ENCODE results near the gene LGALS9.
A peak's percentile ranks its signal among the peaks of the same experiment; 100 is the strongest.

The LGALS9 gene

DNA sequence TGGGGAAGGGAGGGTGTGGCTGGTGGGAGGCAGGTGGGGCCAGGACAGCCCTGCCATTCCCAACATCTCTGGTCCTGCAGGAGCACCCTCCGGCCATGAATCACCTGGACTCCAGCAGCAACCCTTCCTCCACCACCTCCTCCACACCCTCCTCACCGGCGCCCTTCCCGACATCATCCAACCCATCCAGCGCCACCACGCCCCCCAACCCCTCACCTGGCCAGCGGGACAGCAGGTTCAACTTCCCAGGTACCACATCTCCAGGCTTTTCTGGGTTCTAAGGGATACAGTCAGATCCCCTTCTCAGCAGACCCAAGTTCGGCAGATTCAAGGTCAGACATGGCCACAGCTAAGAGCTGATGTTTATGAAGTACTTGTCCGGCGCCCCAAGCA lies 33.8 kb upstream of the LGALS9 start:
- Mint-ChIP-seq H3K4me1 (peaks cover 24% of the 10 kb centered on the region), H3K9me3 (no peaks in the 10 kb centered on the region), H3K36me3 (peaks cover 18% of the 10 kb centered on the region), H3K4me3 (no peak overlapping the region), H3K27ac (no peak overlapping the region), H3K27me3 (no peaks in the 10 kb centered on the region)
- DNase-seq = no peak
- CTCF ChIA-PET = interaction anchor here (0.9 to 1.9 kb wide), 6 partner anchors 8 to 242 kb away, joined by 3 to 12 read pairs (median 8); partner anchors contain the start of gene KSR1

DNA sequence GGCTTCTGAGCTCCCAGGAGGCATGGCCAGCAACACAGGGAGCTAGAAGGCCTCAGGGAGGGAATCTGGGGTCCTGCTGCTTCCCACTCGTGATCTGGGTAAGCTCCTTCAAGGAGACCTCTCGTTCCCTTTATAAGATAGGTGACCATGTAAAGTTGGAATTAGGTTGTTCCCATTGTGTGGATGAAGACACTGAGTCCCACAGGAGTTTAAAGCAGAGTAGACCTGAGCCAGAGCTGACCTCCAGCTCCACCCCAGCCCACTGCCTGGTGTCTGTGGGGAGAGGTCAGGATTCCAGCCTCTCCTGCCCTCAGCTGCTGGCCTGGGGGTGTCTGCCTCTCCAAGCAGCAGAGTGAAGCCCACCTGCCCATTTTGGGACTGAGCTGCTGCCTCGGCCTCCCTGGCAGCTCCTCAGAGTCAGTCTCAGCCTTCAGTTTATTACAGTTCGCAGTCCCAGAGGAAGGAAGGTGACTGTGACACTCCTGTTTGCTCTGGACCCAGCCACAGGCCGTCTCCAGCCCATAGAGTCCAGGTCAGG lies 33.1 kb upstream of the LGALS9 start:
- Mint-ChIP-seq H3K27me3 (no peaks in the 10 kb centered on the region), H3K27ac (no peak overlapping the region), H3K36me3 (peaks cover 18% of the 10 kb centered on the region)

DNA sequence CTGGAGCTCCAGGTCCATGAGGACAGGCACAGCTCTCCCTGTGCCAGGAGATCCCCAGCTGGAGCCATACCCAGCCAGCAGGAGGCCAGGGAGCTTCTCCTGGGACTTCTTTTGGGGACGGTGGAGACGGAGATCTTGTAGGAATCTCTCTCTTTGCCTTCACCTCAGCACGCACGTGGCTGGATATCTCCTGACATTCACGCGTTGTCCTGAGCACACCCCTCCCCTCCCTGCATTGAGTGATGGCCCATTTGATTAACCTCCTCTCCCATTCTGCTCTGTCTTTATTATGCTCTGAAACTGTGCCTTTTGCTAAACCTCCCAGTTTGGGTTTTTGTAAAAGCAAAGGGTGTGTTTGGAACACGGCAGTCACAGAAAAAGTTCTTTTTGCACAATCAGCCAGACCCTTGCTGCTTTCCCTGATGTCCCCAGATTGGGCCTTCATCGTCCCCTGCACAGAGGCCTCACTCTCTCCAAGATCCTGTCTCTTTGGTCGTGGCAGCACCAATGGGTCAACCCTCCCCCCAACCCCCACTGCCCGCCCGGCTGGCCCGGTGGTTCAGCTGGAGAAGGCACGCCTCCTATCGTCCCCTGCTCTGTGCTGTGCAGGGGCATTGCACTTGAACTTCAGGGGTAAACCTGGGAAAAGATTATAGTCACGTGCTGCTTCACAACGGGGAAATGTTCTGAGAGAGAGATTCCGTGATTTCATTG lies 32.5 kb upstream of the LGALS9 start:
- H3K9me3 Mint-ChIP-seq = no peaks in the 10 kb centered on the region
- H3K27ac Mint-ChIP-seq = no peak overlapping the region
- H3K4me1 Mint-ChIP-seq = peaks cover 26% of the 10 kb centered on the region
- CTCF ChIA-PET = interaction anchor here (1.0 to 10.6 kb wide), 16 partner anchors 10 to 361 kb away, joined by 3 to 153 read pairs (median 8); partner anchors contain the start of gene KSR1
- H3K36me3 Mint-ChIP-seq = peaks cover 20% of the 10 kb centered on the region
- DNase-seq = no peak
- no peak overlapping the region for H3K4me3 Mint-ChIP-seq
- no peaks in the 10 kb centered on the region for H3K27me3 Mint-ChIP-seq

More for the DNA sequence above, 33.1 kb upstream of the LGALS9 start:
- H3K9me3 Mint-ChIP-seq = no peaks in the 10 kb centered on the region
- CTCF ChIA-PET = interaction anchor here (0.9 to 6.1 kb wide), 7 partner anchors 9 to 360 kb away, joined by 3 to 90 read pairs (median 9); partner anchors contain the start of gene KSR1
- H3K4me1 Mint-ChIP-seq = peaks cover 24% of the 10 kb centered on the region
- DNase-seq = no peak
- H3K4me3 Mint-ChIP-seq = no peak overlapping the region

DNA sequence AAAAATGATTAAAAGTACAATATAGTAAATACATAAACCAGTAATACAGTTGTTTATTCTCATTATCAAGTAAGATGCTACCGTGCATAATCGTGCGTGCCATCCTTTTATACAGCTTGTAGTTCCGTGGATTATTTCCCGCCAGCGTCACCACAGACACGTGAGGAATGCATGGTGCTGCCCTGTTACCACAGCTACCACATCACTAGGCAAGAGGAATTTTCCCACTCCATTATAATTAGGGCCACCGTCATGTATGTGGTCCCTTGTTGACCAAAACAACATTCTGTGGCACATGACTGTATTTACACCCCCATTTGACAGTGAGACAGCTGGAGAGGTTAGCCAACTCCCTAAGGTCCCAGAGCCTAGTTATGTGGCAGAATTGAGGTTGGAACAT lies 30.5 kb upstream of the LGALS9 start:
- peaks cover 16% of the 10 kb centered on the region for H3K4me1 Mint-ChIP-seq
- no peaks in the 10 kb centered on the region for H3K27me3 Mint-ChIP-seq
- H3K4me3 Mint-ChIP-seq = no peak overlapping the region
- no peaks in the 10 kb centered on the region for H3K9me3 Mint-ChIP-seq
- H3K27ac Mint-ChIP-seq = no peak overlapping the region
- DNase-seq = no peak
- CTCF ChIA-PET = interaction anchor here (0.6 to 10.6 kb wide), 35 partner anchors 8 to 363 kb away, joined by 3 to 153 read pairs (median 5); partner anchors contain the start of gene KSR1
- H3K36me3 Mint-ChIP-seq = peaks cover 21% of the 10 kb centered on the region

DNA sequence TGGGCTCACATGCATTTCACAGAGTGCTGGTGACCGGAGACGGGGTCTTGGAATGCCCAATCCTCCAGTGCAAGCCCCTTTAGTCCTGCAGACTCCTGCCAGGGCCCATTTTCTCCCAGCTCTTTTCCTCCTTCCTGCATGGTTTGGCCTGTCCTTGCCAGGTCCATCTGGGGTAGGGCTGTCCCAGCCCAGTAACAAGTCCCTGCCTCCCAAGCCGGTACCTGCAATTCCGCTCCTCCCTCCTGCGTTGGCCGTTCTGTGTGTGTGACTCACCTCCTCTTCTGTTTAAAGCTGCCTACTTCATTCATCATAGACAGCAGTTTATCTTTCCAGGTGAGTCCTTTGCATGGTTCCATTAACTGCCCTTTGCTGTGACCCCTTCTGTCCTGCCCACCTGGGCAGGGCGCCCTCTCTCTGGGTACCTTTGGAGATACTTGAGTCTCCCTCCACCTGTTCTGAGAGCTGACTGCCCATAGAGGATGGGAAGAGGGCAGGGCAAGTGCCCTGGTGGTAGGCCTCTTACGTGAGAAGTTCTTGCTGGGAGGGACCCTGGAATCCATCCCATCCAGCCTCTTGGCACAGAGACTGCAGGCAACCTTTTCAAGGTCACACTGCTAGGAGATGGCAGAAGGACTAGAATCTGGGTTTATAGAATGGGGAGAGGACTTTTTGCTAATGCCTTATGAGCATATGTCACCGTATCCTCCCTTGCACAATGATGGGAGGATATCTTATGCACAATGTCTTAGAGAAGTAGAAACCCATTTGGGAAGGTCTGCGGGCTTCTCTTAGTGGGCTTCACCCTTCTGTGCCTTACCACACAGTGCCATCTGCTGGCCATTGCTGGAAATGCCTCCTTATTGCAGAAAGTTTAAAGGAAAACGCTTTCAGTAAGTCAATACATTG lies 29.7 kb upstream of the LGALS9 start:
- Mint-ChIP-seq H3K36me3 (peaks cover 23% of the 10 kb centered on the region), H3K9me3 (no peaks in the 10 kb centered on the region), H3K27me3 (no peaks in the 10 kb centered on the region), H3K4me3 (no peak overlapping the region), H3K4me1 (peaks cover 13% of the 10 kb centered on the region), H3K27ac (no peak overlapping the region)
- CTCF ChIA-PET = interaction anchor here (0.6 to 10.6 kb wide), 28 partner anchors 9 to 363 kb away, joined by 3 to 153 read pairs (median 4); partner anchors contain the start of genes KSR1 and LGALS9
- DNase-seq = peak; percentile 89

DNA sequence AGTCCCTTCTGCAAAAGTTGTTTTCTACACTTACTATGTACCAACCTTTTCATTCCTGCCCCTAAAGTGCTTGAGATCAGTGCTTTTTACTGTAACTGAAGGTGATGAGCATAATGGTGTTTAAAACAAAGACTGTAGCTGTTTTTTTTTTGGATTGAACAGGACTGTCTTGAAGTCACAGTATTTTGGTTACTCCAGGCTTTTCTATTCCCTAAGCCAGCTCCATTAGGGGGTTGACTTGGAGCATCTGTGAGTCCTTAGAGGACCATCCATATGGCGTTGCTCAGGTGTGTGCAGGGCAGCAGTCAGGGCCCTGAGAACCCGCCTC lies 29.0 kb upstream of the LGALS9 start:
- H3K4me1 Mint-ChIP-seq = peaks cover 13% of the 10 kb centered on the region
- CTCF ChIA-PET = interaction anchor here (0.7 to 10.6 kb wide), 17 partner anchors 14 to 364 kb away, joined by 3 to 153 read pairs (median 4); partner anchors contain the start of gene LGALS9
- no peak overlapping the region for H3K4me3 Mint-ChIP-seq
- peaks cover 21% of the 10 kb centered on the region for H3K36me3 Mint-ChIP-seq
- no peak overlapping the region for H3K27ac Mint-ChIP-seq
- H3K27me3 Mint-ChIP-seq = no peaks in the 10 kb centered on the region
- no peaks in the 10 kb centered on the region for H3K9me3 Mint-ChIP-seq
- no peak for DNase-seq

DNA sequence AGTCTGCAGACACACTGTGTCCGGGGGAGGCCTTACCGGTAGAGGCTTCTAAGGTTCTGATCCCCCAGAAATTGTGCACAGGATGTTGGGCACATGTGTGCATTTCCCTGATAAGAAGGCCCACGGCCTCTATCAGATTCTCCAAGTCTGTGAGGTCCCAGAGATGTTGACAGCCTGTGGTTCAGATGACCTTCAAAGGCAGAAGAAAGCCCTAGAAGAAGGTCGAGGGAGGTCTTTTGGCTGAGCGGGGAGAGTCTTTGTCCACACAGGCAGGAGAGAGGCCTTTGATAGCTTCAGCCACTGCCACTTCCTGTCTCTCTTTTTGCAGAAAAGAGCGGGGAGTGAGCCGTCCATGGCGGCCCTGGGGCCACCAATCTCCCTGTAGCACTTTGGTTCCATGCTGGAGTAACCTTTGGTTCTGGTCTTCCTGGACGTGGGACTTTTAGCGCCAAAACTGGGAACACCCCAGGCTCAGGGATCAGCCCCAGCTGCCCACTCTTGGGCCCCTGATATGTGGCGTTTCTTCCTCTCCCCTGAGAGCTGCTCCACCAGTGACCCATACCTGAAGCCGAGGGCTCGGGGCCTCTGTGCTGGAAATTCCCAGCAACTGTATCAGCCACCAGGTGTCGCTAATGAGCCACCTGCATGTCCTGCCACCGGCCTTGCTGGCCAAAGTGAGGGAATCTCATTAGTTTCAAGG lies 28.1 kb upstream of the LGALS9 start:
- CTCF ChIA-PET = interaction anchor here (0.7 to 10.6 kb wide), 19 partner anchors 9 to 365 kb away, joined by 3 to 153 read pairs (median 5); partner anchors contain the start of gene LGALS9
- Mint-ChIP-seq H3K27me3 (no peaks in the 10 kb centered on the region), H3K4me3 (no peak overlapping the region), H3K36me3 (peaks cover 16% of the 10 kb centered on the region), H3K4me1 (peaks cover 13% of the 10 kb centered on the region), H3K9me3 (no peaks in the 10 kb centered on the region), H3K27ac (no peak overlapping the region)
- peak; percentile 82 for DNase-seq

DNA sequence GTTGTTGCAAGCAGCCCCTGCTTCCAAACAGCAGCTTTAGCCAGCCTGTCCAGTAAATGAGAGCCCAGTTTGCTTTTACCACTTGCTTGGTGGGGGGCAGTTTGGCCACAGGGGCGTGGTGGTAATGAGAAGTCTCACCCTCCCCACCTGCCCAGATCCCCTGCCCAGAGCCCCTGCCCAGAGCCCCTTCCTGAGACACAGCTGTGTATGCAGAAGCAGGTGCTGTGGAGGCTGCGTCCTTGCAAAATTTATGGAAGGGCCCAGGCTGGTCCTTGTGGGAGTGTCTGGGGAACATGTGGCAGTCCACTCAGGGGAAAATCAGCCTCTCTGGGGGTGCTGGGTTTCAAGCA lies 27.6 kb upstream of the LGALS9 start:
- peaks cover 13% of the 10 kb centered on the region for H3K4me1 Mint-ChIP-seq

DNA sequence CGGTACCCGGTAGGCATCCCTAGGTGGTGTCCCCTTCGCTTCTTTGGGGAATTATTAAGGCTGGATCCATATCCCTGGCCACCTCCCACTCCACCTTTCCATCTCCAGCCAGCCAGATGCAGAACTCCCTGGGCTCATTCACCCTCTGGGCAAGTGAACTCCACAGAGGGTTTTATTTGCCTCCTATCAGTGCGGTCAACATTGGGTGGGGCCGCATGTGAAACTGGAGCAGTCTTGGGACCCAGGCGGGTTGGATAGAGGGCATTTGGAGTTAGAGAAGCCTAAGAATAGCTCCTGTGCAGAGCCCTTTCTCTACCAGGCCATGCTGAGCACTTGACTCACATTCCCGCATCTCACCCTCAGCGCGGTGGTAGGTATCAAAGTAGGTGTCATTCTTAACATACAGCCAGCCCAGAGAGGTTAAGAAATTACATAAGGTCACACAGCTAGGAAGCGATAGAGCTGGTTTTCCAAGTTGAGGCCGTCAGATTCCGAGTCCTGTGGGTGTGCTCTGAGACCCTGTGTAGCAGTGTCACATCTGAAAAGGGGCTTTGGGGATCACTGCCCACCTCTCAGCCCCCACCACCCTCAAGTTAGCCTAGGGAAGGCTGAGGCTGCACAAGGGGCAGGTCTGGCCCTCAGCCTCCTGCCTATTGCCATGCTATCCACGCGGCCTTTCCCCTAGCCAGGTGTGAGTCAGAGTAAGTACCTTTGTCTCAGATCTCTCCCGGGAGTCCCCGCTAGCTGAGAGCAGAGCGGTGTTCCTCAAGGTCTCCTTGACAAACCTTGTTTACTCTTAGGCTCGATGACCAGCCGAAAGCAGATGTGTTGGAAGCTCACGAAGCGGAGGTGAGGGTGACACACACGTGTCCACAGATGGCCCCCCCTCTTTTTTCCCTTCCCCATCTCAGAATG lies 26.9 kb upstream of the LGALS9 start:
- H3K27ac Mint-ChIP-seq = peak overlapping the region; percentile 7
- no peak overlapping the region for H3K4me3 Mint-ChIP-seq
- no peaks in the 10 kb centered on the region for H3K9me3 Mint-ChIP-seq
- H3K4me1 Mint-ChIP-seq = peaks cover 13% of the 10 kb centered on the region
- DNase-seq = no peak
- H3K36me3 Mint-ChIP-seq = peaks cover 21% of the 10 kb centered on the region
- CTCF ChIA-PET = interaction anchor here (0.6 to 10.6 kb wide), 18 partner anchors 7 to 368 kb away, joined by 3 to 153 read pairs (median 4); partner anchors contain the start of gene LGALS9
- no peaks in the 10 kb centered on the region for H3K27me3 Mint-ChIP-seq

More for the DNA sequence above, 27.6 kb upstream of the LGALS9 start:
- Mint-ChIP-seq H3K27me3 (no peaks in the 10 kb centered on the region), H3K36me3 (peaks cover 16% of the 10 kb centered on the region), H3K9me3 (no peaks in the 10 kb centered on the region), H3K27ac (no peak overlapping the region), H3K4me3 (no peak overlapping the region)
- no peak for DNase-seq
- CTCF ChIA-PET = interaction anchor here (0.9 to 10.6 kb wide), 13 partner anchors 8 to 366 kb away, joined by 3 to 153 read pairs (median 7); partner anchors contain the start of gene LGALS9

DNA sequence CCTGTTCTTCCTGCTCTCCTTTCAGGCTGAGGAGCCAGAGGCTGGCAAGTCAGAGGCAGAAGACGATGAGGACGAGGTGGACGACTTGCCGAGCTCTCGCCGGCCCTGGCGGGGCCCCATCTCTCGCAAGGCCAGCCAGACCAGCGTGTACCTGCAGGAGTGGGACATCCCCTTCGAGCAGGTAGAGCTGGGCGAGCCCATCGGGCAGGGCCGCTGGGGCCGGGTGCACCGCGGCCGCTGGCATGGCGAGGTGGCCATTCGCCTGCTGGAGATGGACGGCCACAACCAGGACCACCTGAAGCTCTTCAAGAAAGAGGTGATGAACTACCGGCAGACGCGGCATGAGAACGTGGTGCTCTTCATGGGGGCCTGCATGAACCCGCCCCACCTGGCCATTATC lies 25.6 kb upstream of the LGALS9 start:
- Mint-ChIP-seq H3K36me3 (peaks cover 21% of the 10 kb centered on the region), H3K4me1 (peaks cover 11% of the 10 kb centered on the region), H3K9me3 (no peaks in the 10 kb centered on the region), H3K4me3 (no peak overlapping the region), H3K27me3 (no peaks in the 10 kb centered on the region), H3K27ac (no peak overlapping the region)
- CTCF ChIA-PET = interaction anchor here (1.0 to 10.6 kb wide), 6 partner anchors 16 to 359 kb away, joined by 3 to 153 read pairs (median 10); partner anchors contain the start of gene LGALS9
- no peak for DNase-seq

DNA sequence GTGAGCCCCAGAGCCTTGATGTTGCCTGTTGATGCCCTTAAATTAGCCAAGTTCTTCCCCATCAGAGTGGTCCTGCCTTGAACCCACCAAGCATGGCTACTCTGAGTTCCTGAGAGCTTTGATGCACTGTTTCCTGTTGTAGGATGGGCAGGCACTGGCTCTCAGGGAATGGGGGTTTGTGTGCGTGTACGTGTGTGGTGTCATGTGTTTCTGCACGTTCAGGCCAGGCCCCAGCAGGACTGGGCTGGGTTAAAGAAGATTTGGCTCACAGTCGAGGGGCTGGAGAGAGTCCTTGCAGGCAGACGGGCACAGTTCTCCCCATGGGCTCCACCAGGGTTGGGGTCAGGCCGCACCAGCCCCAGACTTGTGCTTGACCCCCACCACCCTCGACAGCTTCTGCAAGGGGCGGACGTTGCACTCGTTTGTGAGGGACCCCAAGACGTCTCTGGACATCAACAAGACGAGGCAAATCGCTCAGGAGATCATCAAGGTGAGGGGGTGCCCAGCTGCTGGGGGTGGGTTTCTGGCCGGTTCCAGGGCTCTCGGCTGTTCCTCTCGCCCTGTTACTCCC lies 23.4 kb upstream of the LGALS9 start:
- H3K36me3 Mint-ChIP-seq = peaks cover 21% of the 10 kb centered on the region

More for the DNA sequence above, 23.4 kb upstream of the LGALS9 start:
- DNase-seq = no peak
- Mint-ChIP-seq H3K27ac (no peak overlapping the region), H3K4me1 (peaks cover 14% of the 10 kb centered on the region), H3K4me3 (no peak overlapping the region), H3K27me3 (no peaks in the 10 kb centered on the region), H3K9me3 (no peaks in the 10 kb centered on the region)
- CTCF ChIA-PET = interaction anchor here (0.8 to 10.6 kb wide), 7 partner anchors 8 to 257 kb away, joined by 3 to 153 read pairs (median 6); no protein-coding TSS in a partner anchor
